Ectodermal cell (in vitro differentiated cells): ENCODE data around the gene VIPR2.

Source experiments
- H3K27ac ChIP-seq: 2 replicates; pipeline ENCODE4 v1.7.0; 2013; ENCODE audit warnings: mild to moderate bottlenecking, low read depth, low read length; ENCODE audit not compliant: insufficient read depth, poor library complexity, severe bottlenecking
- H3K27me3 ChIP-seq: 2 replicates; pipeline ENCODE4 v1.7.0; 2013; ENCODE audit warnings: mild to moderate bottlenecking, low read length; ENCODE audit not compliant: insufficient read depth, control insufficient read depth, poor library complexity, severe bottlenecking
- H3K36me3 ChIP-seq: one replicate; pipeline ENCODE4 v1.7.0; 2013; ENCODE audit warnings: low read length; ENCODE audit not compliant: control insufficient read depth, insufficient read depth
- H3K4me1 ChIP-seq: one replicate; pipeline ENCODE4 v1.7.0; 2013; ENCODE audit warnings: low read length; ENCODE audit not compliant: control insufficient read depth, insufficient read depth
- H3K4me3 ChIP-seq: 2 replicates; pipeline ENCODE4 v1.7.0; 2013; ENCODE audit warnings: low read depth, low read length, control low read depth; ENCODE audit not compliant: insufficient read depth
- H3K9me3 ChIP-seq: 2 replicates; pipeline ENCODE4 v1.7.0; 2013; ENCODE audit warnings: mild to moderate bottlenecking, low read length, moderate library complexity; ENCODE audit not compliant: control insufficient read depth
- WGBS, 2 experiments: methylation state at CpG; one replicate each; pipeline ENCODE4 v1.1.7; 2013; ENCODE audit warnings: missing lambda C conversion rate in 2 of 2; 5-methylcytosine and 5-hydroxymethylcytosine counted together

The VIPR2 gene

DNA sequence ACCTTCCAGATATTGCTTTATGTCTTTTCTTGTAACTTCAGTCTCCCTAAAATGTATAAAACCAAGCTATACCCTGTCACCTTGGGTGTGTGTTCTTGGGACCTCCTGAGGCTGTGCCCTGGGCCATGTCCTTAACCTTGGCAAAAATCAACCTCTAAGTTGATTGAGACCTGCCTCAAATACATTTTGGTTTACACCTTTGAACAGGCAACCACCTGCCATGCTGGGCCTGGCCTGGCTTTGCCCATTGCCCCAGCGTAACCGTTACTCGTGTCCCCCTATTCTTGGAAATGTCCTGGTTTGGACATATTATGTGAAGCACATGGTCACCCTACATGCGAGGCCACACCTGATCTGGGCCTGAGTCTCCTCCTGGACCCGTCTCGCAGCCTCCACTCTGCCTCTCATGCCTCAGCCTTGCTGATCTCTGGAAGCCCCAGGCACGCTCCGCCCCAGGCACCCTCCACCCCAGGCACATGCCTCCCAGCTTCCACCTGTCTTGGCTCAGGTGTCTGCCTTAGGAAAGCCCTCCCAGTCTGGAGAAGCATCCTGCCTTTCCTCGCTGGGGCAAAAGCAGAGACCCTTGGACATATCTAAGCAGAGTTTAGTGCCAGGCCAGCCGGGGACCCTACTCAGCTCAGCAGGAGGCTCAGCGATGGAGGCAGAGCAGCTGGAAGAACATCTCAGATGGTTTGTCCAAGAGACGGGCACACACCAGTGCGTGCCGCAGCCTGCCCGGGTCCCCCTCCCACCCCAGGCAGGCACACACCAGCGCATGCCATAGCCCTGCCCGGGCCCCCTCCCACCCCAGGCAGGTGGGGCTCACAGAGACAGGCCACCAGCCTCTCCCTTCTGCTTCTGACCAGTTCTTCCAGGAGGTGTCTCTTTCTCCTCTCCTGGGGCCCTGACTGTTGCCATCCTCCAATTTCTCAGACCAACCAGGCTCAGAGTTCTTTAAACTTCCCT lies 4.0 kb upstream of the VIPR2 start:
- Histone ChIP-seq H3K4me3 (no peak overlapping the region), H3K27me3 (peaks cover 30% of the 10 kb centered on the region), H3K27ac (no peak overlapping the region), H3K4me1 (no peaks in the 10 kb centered on the region), H3K9me3 (no peaks in the 10 kb centered on the region), H3K36me3 (no peaks in the 10 kb centered on the region)
- WGBS, 2 experiments: 90 to 93% methylated on average over 17 of the region's 17 CpGs

DNA sequence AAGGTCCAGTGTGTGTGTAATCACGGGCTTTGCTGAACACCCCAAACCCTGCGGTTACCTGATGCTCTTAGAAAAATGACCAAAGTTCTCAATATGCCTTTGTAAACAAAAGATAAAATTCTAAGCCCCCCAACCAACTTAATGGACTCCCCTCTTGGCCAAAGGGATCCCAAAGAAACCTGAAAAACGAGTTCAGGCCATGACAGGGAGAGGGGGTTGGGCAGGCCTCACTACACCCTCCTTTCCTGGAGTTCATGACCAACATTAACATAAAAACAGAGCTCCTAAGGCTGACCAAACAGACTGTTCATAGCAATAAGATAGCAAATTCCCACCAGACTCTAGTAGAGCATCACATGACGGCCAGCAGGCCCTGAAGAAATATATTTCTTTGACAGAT lies 3.0 kb upstream of the VIPR2 start:
- no peaks in the 10 kb centered on the region for H3K4me1 ChIP-seq
- H3K27me3 ChIP-seq: peaks cover 40% of the 10 kb centered on the region
- 73 to 75% methylated on average over 4 of the region's 4 CpGs for WGBS, 2 experiments
- no peaks in the 10 kb centered on the region for H3K36me3 ChIP-seq
- no peaks in the 10 kb centered on the region for H3K9me3 ChIP-seq
- no peak overlapping the region for H3K27ac ChIP-seq
- no peak overlapping the region for H3K4me3 ChIP-seq

DNA sequence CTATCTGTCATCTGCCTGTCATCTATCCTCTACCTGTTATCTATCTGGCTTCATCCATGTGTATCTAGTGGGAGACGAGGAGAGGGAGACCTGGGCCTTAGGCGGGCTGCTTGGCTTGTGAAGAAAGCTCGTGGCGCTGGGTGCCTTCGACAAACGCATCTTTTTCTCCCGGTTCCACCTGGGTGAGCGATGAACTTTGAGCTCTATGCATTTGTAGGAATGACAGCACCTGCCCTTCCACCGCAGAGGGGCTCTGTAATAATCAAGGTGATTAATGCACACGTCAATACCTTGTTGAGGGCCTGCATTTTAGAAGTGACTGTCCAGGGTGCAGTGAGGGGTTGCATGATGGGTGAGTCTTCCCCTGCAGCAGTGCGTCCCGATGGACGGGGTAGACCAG lies 2.6 kb upstream of the VIPR2 start:
- Histone ChIP-seq H3K4me3 (no peak overlapping the region), H3K9me3 (no peaks in the 10 kb centered on the region), H3K27ac (no peak overlapping the region), H3K4me1 (no peaks in the 10 kb centered on the region), H3K36me3 (no peaks in the 10 kb centered on the region), H3K27me3 (peaks cover 44% of the 10 kb centered on the region)
- WGBS, 2 experiments: 83 to 85% methylated on average over 13 of the region's 13 CpGs

DNA sequence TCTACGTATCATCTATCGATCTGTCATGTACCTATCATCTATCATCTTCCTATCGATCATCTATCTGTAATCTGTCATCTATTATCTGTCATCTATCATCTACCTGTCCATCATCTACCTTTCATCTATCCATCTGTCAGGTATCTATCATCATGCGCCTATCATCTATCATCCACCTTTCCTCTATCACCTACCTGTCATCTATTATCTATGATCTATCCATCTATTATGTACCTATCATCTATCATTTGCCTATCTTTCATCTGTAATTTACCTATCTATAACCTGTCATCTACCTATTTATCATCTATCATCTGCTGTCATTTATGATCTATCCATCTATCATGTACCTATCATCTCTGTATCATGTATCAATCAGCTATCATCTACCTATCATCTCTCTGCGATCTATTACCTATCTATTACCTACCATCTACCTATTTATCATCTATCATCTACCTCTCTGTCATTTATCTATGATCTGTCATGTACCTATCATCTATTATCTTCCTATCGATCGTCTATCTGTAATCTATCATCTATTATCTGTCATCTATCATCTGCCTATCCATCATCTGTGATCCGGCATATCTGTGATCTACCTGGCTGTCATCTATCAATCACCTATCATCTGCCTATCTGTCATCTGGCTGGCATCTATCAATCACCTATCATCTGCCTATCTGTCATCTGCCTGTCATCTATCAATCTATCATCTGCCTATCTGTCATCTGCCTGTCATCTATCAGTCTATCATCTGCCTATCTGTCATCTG lies 1.6 kb upstream of the VIPR2 start:
- peaks cover 5% of the 10 kb centered on the region for H3K4me1 ChIP-seq
- 89% methylated on average over 8 of the region's 8 CpGs for WGBS, 2 experiments

DNA sequence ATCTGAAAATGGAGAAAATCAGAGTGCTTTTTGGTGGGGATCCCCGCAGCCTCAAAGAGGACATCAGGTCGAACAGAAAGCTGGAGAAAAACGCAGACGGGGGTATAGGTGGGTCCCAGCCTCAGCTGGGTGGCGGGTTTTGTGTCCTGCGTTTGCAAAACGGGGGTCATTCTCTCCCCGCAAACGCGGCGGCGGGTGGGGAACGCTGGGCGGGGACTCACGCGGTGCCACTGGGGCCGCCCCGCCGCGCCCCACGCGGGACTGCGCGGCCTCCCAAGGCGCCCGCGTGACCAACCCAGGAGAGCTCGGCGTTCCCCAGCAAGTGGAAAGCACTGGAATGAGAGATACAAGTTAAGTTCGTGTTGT lies 806 bp upstream of the VIPR2 start:
- H3K4me3 ChIP-seq: peak overlapping the region; percentile 20
- WGBS, 2 experiments: 31 to 34% methylated on average over 29 of the region's 30 CpGs

More for the DNA sequence above, 1.6 kb upstream of the VIPR2 start:
- Histone ChIP-seq H3K27ac (no peak overlapping the region), H3K27me3 (peaks cover 48% of the 10 kb centered on the region), H3K36me3 (no peaks in the 10 kb centered on the region), H3K4me3 (no peak overlapping the region), H3K9me3 (no peaks in the 10 kb centered on the region)

DNA sequence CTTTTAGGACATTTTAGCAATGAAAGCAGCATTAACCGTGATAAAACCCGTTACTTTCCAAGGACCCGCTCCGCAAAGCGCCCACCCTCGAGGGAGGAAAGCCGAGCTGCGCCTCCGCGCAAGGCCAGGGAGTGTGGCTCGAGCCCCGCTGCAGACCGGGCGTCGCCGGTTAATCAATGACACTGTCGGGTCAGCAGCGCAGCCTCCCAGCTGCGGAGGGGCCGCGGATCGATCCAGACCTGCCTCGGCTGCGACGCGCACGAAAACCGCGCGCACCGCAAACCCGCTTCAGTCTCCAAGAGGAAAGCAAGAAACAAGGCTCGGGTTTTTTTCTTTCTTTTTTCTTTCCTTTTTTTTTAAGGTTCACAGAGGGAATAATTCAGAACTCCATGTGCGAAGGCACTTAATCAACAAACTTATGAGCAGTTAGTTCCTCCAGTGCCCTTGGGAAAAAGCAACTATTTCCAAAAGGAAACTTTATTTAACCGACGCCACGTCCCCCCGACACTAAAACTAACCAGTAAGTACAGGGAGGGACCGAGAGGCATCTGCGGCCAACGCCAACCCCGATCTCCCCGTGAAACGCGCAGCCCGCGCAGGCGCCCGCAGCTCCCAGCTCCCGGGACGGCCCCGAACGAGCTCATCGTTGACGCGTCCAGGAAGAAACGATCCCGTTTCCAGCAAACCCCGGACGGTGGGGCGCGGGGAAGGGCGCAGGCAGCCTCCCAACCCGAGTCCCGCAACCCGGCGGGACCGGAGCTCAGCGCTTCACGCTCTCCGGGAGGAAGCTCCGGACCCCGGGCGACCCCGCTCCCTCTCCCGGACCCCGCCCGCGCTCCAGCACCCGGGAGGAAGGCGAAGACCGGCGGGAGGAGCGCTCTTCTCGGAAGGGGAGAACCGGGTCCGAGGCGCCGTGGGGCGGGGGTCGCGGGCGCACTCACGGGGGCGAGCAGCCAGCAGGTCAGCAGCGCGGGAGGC lies 598 bp downstream of the VIPR2 start:
- Histone ChIP-seq H3K4me3 (peak overlapping the region; percentile 43), H3K27me3 (peaks cover 48% of the 10 kb centered on the region), H3K27ac (no peak overlapping the region), H3K4me1 (peaks cover 5% of the 10 kb centered on the region), H3K36me3 (no peaks in the 10 kb centered on the region), H3K9me3 (no peaks in the 10 kb centered on the region)
- 22 to 25% methylated on average over 97 of the region's 97 CpGs for whole genome bisulfite sequencing, 2 experiments

More for the DNA sequence above, 806 bp upstream of the VIPR2 start:
- Histone ChIP-seq H3K9me3 (no peaks in the 10 kb centered on the region), H3K27me3 (peaks cover 48% of the 10 kb centered on the region), H3K36me3 (no peaks in the 10 kb centered on the region), H3K27ac (no peak overlapping the region), H3K4me1 (peaks cover 5% of the 10 kb centered on the region)

DNA sequence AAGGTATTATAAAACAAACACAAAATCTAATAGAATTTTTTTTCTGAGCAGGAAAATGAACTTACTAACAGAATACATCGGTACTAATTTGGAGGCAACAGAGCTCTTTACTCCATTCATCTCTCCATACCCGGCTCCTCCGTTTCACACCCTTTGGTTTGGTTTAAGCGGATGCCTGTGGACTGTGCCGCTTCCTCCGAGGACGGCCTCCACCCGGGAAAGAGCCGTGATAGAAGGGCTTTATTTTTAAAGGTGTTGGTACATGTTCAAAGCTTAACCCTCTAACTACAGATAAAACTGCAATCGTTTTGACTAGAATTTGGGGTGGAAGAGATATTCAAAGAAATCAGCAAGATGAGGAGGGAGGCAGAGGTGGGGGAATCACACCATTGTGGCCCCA lies 1.9 kb downstream of the VIPR2 start:
- H3K9me3 ChIP-seq: no peaks in the 10 kb centered on the region
- H3K4me3 ChIP-seq: no peak overlapping the region
- peaks cover 48% of the 10 kb centered on the region for H3K27me3 ChIP-seq
- H3K27ac ChIP-seq: no peak overlapping the region
- 75 to 83% methylated on average over 4 to 10 of the region's 10 CpGs for WGBS, 2 experiments
- H3K4me1 ChIP-seq: peaks cover 5% of the 10 kb centered on the region
- no peaks in the 10 kb centered on the region for H3K36me3 ChIP-seq

DNA sequence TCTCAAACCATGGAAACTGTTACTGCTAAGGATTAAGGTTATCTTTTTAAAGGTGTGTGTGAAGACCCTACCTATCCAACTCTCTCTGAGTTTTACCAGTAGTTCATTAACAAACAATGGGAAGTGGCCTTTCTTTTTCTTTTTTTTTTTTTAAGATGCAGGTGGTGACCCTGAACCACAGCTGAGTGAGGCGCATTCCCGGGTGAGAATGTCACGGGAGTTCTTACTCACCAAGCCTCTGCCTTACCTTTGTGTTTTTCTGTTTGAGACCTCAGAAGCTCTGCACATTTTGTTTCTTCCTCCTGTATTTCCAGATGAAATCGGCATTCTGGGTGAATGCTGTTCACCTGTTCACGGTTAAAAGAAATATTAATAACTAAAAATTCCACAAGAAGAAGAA lies 2.5 kb downstream of the VIPR2 start:
- H3K4me3 ChIP-seq: no peak overlapping the region
- no peaks in the 10 kb centered on the region for H3K36me3 ChIP-seq
- peaks cover 48% of the 10 kb centered on the region for H3K27me3 ChIP-seq
- WGBS, 2 experiments: 79 to 84% methylated on average over 5 of the region's 5 CpGs
- peaks cover 5% of the 10 kb centered on the region for H3K4me1 ChIP-seq
- no peaks in the 10 kb centered on the region for H3K9me3 ChIP-seq
- no peak overlapping the region for H3K27ac ChIP-seq

DNA sequence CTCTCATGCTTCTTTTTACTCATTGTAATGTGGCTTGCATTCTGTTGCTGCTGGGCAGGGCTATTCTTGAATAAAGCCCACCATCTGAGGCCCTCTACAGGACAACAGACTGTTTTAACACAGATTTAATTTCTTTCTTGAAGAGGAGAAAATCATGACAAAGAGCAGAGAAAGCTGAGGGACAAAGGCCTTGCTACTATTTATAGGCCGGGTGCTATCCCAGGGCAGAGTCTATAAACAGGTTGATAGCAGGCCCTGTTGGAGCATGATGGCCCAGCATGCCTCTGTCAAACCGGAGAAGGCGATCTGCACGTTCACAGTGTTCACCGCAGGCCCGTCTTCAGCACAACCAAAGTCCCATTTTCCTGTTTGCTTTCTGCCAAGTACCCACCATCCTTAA lies 3.0 kb downstream of the VIPR2 start:
- Histone ChIP-seq H3K27me3 (peaks cover 48% of the 10 kb centered on the region), H3K4me1 (peaks cover 5% of the 10 kb centered on the region), H3K27ac (no peak overlapping the region), H3K9me3 (no peaks in the 10 kb centered on the region), H3K36me3 (no peaks in the 10 kb centered on the region), H3K4me3 (no peak overlapping the region)
- WGBS, 2 experiments: 26 to 36% methylated on average over 6 of the region's 6 CpGs
